Neutrophil (primary cell): ENCODE data around the gene EFNA3.
A peak's percentile ranks its signal among the peaks of the same experiment; 100 is the strongest.

Experiments
- H3K27ac ChIP-seq: fragments of 200-600 bp; sonication (generic); 2 replicates; pipeline ENCODE4 v1.5.1; 2016; ENCODE audit warnings: mild to moderate bottlenecking, moderate library complexity
- H3K27me3 ChIP-seq: fragments of 200-600 bp; sonication (generic); 2 replicates; pipeline ENCODE4 v1.6.0; 2016; ENCODE audit warnings: mild to moderate bottlenecking
- H3K36me3 ChIP-seq: fragments of 200-600 bp; sonication (generic); 2 replicates; pipeline ENCODE4 v1.5.1; 2017
- H3K4me1 ChIP-seq, 2 experiments: fragments of 200-600 bp in 1 of 2; sonication (generic) in 1 of 2; 1 replicate in 1 of 2; 2 replicates in 1 of 2; pipeline versions ENCODE4 v1.5.1 to v1.6.1; 2013 to 2016; ENCODE audit warnings: low read depth in 1 of 2, low read length in 1 of 2, mild to moderate bottlenecking in 1 of 2, moderate library complexity in 1 of 2; ENCODE audit not compliant: control insufficient read depth in 1 of 2, insufficient read depth in 1 of 2
- H3K4me3 ChIP-seq, 2 experiments: fragments of 200-600 bp in 1 of 2; sonication (generic) in 1 of 2; 1 replicate in 1 of 2; 2 replicates in 1 of 2; pipeline ENCODE4 v1.5.1; 2013 to 2016; ENCODE audit warnings: low read depth in 1 of 2, low read length in 1 of 2, mild to moderate bottlenecking in 1 of 2, moderate library complexity in 1 of 2
- H3K9me3 ChIP-seq: fragments of 200-600 bp; sonication (generic); 2 replicates; pipeline ENCODE4 v1.5.1; 2016
- CTCF ChIP-seq: fragments of 200-600 bp; sonication (generic); IDR thresholded peaks from 2 replicates; pipeline ENCODE4 v1.5.1; 2016; ENCODE audit warnings: antibody characterized with exemption

The EFNA3 gene

GRCh38 chr1:155050560-155051341 lies 27.9 kb upstream of the EFNA3 start, which contains the start of gene ADAM15:
Gene ADAM15 (plus strand): TSS chr1:155051316. CDS start chr1:155051387, 71 bp downstream.
- Histone ChIP-seq H3K36me3 (peaks cover 13% of the 10 kb centered on the region), H3K4me3 (peak within 1 kb of the TSS; percentile 87 to 92), H3K4me1 (peaks cover 38 to 42% of the 10 kb centered on the region in 2 experiments), H3K9me3 (no peaks in the 10 kb centered on the region), H3K27ac (peak within 1 kb of the TSS; percentile 88), H3K27me3 (no peaks in the 10 kb centered on the region)
- peak; percentile 97 for TF ChIP-seq CTCF

GRCh38 chr1:155051342-155051776 lies 27.3 kb upstream of the EFNA3 start:
- H3K4me1 ChIP-seq, result peaks cover 38 to 42% of the 10 kb centered on the region in 2 experiments
- H3K27me3 ChIP-seq, result no peaks in the 10 kb centered on the region
- peak overlapping the region; percentile 87 to 92 for H3K4me3 ChIP-seq
- peak overlapping the region; percentile 88 for H3K27ac ChIP-seq
- H3K36me3 ChIP-seq, result peaks cover 20% of the 10 kb centered on the region
- TF ChIP-seq CTCF, result no peak
- no peaks in the 10 kb centered on the region for H3K9me3 ChIP-seq

GRCh38 chr1:155051777-155052398 lies 26.7 kb upstream of the EFNA3 start:
- peak overlapping the region; percentile 87 to 92 for H3K4me3 ChIP-seq
- peaks cover 25% of the 10 kb centered on the region for H3K36me3 ChIP-seq
- TF ChIP-seq CTCF, result peak; percentile 5
- H3K9me3 ChIP-seq, result no peaks in the 10 kb centered on the region
- peak overlapping the region; percentile 88 for H3K27ac ChIP-seq
- H3K4me1 ChIP-seq, result peaks cover 38 to 42% of the 10 kb centered on the region in 2 experiments
- H3K27me3 ChIP-seq, result no peaks in the 10 kb centered on the region

GRCh38 chr1:155052439-155053395 lies 25.9 kb upstream of the EFNA3 start:
- peak overlapping the region; percentile 88 for H3K27ac ChIP-seq

More at GRCh38 chr1:155052439-155053395, 25.9 kb upstream of the EFNA3 start:
- Histone ChIP-seq H3K27me3 (no peaks in the 10 kb centered on the region), H3K36me3 (peaks cover 33% of the 10 kb centered on the region), H3K9me3 (no peaks in the 10 kb centered on the region), H3K4me1 (peaks cover 38 to 42% of the 10 kb centered on the region in 2 experiments), H3K4me3 (peak overlapping the region; percentile 87 to 92)
- no peak for TF ChIP-seq CTCF
